Middle frontal gyrus (tissue), 1 donor: ENCODE data around the gene PIF1.
"Not testable (repeated sequence)": the region's sequence is repeated elsewhere in the genome, so short reads cannot be mapped to it uniquely, and the experiment has no call there.

Experiments
- DNase-seq: peaks from one replicate; pipeline ENCODE4 v3.0.0-alpha.2; 2015; ENCODE audit warnings: low spot score; ENCODE audit errors: extremely low spot score

The PIF1 gene

GRCh38 chr15:64847448-64847847 lies 22.0 kb upstream of the PIF1 start:
- DNase-seq = no peak

GRCh38 chr15:64847016-64847415 lies 21.6 kb upstream of the PIF1 start:
- no peak for DNase-seq

GRCh38 chr15:64845831-64846595 lies 20.6 kb upstream of the PIF1 start:
- DNase-seq = no peak

- no peak for DNase-seq
These were observed 19.8 kb upstream of the PIF1 start for GRCh38 chr15:64845183-64845611.

GRCh38 chr15:64844576-64845145 lies 19.2 kb upstream of the PIF1 start:
- no peak for DNase-seq

- DNase-seq = no peak
These were observed 18.5 kb upstream of the PIF1 start for GRCh38 chr15:64843991-64844390.

- DNase-seq = no peak
These were observed 17.6 kb upstream of the PIF1 start for GRCh38 chr15:64842986-64843561.

GRCh38 chr15:64842096-64842939 lies 16.9 kb upstream of the PIF1 start:
- DNase-seq = no peak

- DNase-seq = peak; percentile 68
These were observed 16.1 kb upstream of the PIF1 start, which contains the start of gene PLEKHO2 for GRCh38 chr15:64841344-64842095. Gene PLEKHO2 (plus strand): TSS chr15:64841915. CDS start chr15:64842017, 102 bp downstream.

GRCh38 chr15:64841060-64841343 lies 15.6 kb upstream of the PIF1 start:
- no peak for DNase-seq

GRCh38 chr15:64837502-64837901 lies 12.1 kb upstream of the PIF1 start:
- DNase-seq = no peak

- DNase-seq = no peak
These were observed 10.6 kb upstream of the PIF1 start for GRCh38 chr15:64836023-64836536.

- no peak for DNase-seq
These were observed 8.2 kb upstream of the PIF1 start for GRCh38 chr15:64833690-64834089.

- no peak for DNase-seq
These were observed 3.5 kb upstream of the PIF1 start for GRCh38 chr15:64828985-64829384.

- no peak for DNase-seq
These were observed 467 bp downstream of the PIF1 start for GRCh38 chr15:64824929-64825430.

GRCh38 chr15:64816452-64816851 lies 9.0 kb downstream of the PIF1 start:
- DNase-seq = no peak

- not testable (repeated sequence) for DNase-seq
These were observed 10.5 kb downstream of the PIF1 start for GRCh38 chr15:64814965-64815364.

GRCh38 chr15:64814283-64814682 lies 11.2 kb downstream of the PIF1 start:
- not testable (repeated sequence) for DNase-seq

GRCh38 chr15:64813075-64813474 lies 12.4 kb downstream of the PIF1 start:
- no peak for DNase-seq

GRCh38 chr15:64810497-64811326 lies 14.7 kb downstream of the PIF1 start:
- no peak for DNase-seq
